Neural crest cell (in vitro differentiated cells): ENCODE data around the gene NOVA2. TPM values are rescaled to one million over a fixed set of nuclear protein-coding genes. Genes with fewer than 3 reads are reported as not detected.
A peak's percentile ranks its signal among the peaks of the same experiment; 100 is the strongest.

Experiments
- DNase-seq: peaks from one replicate; pipeline ENCODE4 v3.0.0; 2021; ENCODE audit warnings: low read depth, mixed read lengths, low spot score
- H3K27ac Mint-ChIP-seq: one replicate; pipeline ENCODE4 v1.8.0; 2021; ENCODE audit warnings: mild to moderate bottlenecking, mixed read lengths; ENCODE audit not compliant: unreplicated experiment
- H3K27me3 Mint-ChIP-seq: 2 replicates; pipeline ENCODE4 v1.8.0; 2021; ENCODE audit warnings: low read depth, mild to moderate bottlenecking, mixed read lengths
- H3K36me3 Mint-ChIP-seq: 2 replicates; pipeline ENCODE4 v1.8.0; 2021; ENCODE audit warnings: low read depth, mild to moderate bottlenecking, mixed read lengths
- H3K4me1 Mint-ChIP-seq: 2 replicates; pipeline ENCODE4 v1.8.0; 2021; ENCODE audit warnings: mixed read lengths
- H3K4me3 Mint-ChIP-seq: one replicate; pipeline ENCODE4 v1.8.0; 2021; ENCODE audit warnings: mild to moderate bottlenecking, mixed read lengths
- H3K9me3 Mint-ChIP-seq: 2 replicates; pipeline ENCODE4 v1.8.0; 2021; ENCODE audit warnings: mixed read lengths
- CTCF ChIP-seq: fragments of 200-600 bp; sonication (generic); conservative IDR thresholded peaks from 2 replicates; pipeline ENCODE4 v1.5.0; 2021; ENCODE audit warnings: antibody characterized with exemption, mild to moderate bottlenecking
- total RNA-seq: library from RNA; stranded (reverse); gene quantifications from 2 replicates; pipeline ENCODE4 v1.2.1, GENCODE V29; 2021

Gene NOVA2
- total RNA-seq, 1 donor from 2014 or later = 25.5 TPM

GRCh38 chr19:45901912-45902650, 71.6 kb downstream of the NOVA2 start, which contains the start of gene MYPOP:
MYPOP (minus strand) TSS chr19:45902613; CDS start chr19:45901773, 840 bp downstream.
- Mint-ChIP-seq H3K4me1 (peaks cover 11% of the 10 kb centered on the region), H3K27ac (peak within 1 kb of the TSS; percentile 90), H3K4me3 (peak within 1 kb of the TSS; percentile 96), H3K36me3 (peaks cover 4% of the 10 kb centered on the region), H3K27me3 (peaks cover 21% of the 10 kb centered on the region), H3K9me3 (no peaks in the 10 kb centered on the region)
- no peak for DNase-seq
- no peak for TF ChIP-seq CTCF

DNA sequence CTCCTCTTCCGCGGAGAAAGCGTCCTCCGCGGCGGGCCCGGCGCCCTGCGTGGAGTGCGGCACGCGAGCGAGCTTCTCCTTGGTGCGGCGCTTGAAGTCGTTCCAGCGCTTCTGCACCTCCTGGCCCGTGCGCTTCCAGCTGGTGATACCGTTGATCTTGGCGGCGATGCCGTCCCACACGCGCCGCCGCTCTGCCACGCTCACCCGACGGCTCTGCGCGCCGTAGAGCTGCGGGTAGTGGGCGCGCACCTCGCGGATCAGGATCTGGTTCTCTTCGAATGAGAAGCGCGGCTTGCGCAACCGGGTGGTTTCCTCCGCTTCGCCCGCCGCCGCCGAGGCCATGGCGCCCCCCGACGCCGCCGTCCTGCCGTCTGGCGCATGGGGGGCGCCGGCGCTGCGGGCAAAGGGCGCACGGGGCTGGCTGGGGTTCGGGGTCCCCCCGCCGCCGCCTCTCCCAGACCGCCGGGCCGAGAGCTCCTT, 72.2 kb downstream of the NOVA2 start:
- TF ChIP-seq CTCF = no peak
- no peak for DNase-seq
- H3K27ac Mint-ChIP-seq = no peak overlapping the region
- peaks cover 4% of the 10 kb centered on the region for H3K36me3 Mint-ChIP-seq
- H3K4me1 Mint-ChIP-seq = peaks cover 11% of the 10 kb centered on the region
- no peak overlapping the region for H3K4me3 Mint-ChIP-seq
- H3K9me3 Mint-ChIP-seq = no peaks in the 10 kb centered on the region
- H3K27me3 Mint-ChIP-seq = peaks cover 21% of the 10 kb centered on the region

DNA sequence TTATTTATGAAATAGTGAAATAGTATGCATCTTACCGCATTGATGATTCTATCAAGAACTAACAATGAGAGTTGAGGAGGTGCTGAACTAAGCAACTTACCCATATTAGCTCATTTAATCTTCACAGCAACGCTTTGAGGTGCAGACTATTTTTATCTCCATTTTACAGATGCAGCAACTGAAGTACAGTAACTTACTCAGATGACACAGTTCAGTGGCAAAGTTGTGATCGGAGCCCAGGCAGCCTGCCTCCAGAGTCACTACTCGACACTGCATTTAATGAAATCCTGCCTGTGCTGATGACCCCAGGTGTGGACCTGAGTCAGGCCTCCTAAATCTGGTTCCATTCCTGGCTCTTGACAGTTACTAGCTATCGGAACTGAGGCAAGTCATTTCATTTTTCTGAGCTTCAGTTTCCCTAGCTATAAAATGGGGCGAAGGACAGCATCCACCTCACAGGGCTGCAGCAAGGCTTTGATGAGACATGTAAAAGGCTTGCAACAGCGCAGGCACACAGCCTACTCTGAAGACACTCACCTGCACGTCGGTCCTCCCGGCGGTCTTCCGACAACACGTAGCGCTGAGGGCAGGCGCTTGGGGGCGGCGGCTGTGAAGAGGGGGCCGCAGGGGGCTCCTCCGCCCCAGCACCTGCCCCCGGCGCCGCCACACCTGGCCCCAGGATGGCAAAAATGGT, 72.8 kb downstream of the NOVA2 start:
- no peak for DNase-seq
- H3K27me3 Mint-ChIP-seq = peaks cover 21% of the 10 kb centered on the region
- H3K36me3 Mint-ChIP-seq = peaks cover 4% of the 10 kb centered on the region
- peak overlapping the region; percentile 70 for H3K4me3 Mint-ChIP-seq
- H3K9me3 Mint-ChIP-seq = no peaks in the 10 kb centered on the region
- no peak overlapping the region for H3K27ac Mint-ChIP-seq
- no peak for TF ChIP-seq CTCF
- peaks cover 11% of the 10 kb centered on the region for H3K4me1 Mint-ChIP-seq

- no peak for TF ChIP-seq CTCF
Measured at GRCh38 chr19:45899919-45900589, 73.6 kb downstream of the NOVA2 start.

DNA sequence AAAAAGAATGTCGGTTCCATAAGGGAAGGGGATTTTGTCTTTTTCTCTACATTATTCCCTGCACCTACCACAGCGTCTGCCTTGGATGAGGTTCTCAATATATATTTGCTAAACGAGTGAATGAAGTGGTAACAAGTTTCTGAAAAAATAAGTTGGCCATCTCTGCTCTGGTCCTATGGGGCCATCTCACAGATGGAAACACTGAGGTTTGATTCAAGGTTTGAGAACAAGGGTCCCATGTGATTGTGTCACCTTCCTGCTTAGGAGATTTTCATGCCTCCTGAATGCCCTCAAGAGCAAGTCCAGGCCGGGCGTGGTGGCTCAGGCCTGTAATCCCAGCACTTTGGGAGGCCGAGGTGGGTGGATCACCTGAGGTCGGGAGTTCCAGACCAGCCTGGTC, 74.4 kb downstream of the NOVA2 start:
- Mint-ChIP-seq H3K4me1 (peaks cover 11% of the 10 kb centered on the region), H3K27ac (no peak overlapping the region), H3K36me3 (peaks cover 4% of the 10 kb centered on the region), H3K9me3 (no peaks in the 10 kb centered on the region), H3K4me3 (peak overlapping the region; percentile 39), H3K27me3 (peaks cover 21% of the 10 kb centered on the region)
- TF ChIP-seq CTCF = no peak
- no peak for DNase-seq

More at GRCh38 chr19:45899919-45900589, 73.6 kb downstream of the NOVA2 start:
- Mint-ChIP-seq H3K4me1 (peaks cover 11% of the 10 kb centered on the region), H3K4me3 (peak overlapping the region; percentile 70), H3K27me3 (peaks cover 21% of the 10 kb centered on the region), H3K36me3 (peaks cover 4% of the 10 kb centered on the region), H3K27ac (no peak overlapping the region), H3K9me3 (no peaks in the 10 kb centered on the region)
- no peak for DNase-seq
